ELR (cell line): ENCODE data around the gene BEST2.
"Not testable (repeated sequence)": the region's sequence is repeated elsewhere in the genome, so short reads cannot be mapped to it uniquely, and the experiment has no call there.

Source experiments
- DNase-seq: peaks from one replicate; pipeline ENCODE4 v3.0.0-alpha.2; 2015; ENCODE audit warnings: low read depth

Gene BEST2

GRCh38 chr19:12788042-12788681 is 36.6 kb downstream of the BEST2 start:
- DNase-seq = no peak

DNA sequence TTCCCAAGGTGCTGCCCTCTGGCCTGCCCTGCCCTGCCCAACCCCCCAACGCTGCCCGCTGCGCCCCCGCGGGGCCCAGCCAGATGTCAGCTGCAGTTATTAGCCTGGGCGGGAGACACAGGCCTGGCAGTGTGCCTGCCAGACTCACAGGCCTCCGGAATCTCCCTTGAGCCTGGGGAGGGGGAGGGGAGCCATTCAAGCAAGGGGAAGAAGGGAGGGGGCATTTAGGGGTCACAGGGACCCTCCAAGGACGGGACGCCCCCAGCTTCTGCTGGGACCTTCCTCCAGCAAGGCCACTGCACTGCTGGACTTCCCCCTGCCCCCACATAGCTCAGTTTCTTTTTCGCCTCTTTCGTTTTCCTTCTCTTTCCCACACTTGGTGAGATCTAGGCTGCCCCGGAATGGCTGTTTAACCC is 37.1 kb downstream of the BEST2 start:
- DNase-seq = peak; percentile 74

DNA sequence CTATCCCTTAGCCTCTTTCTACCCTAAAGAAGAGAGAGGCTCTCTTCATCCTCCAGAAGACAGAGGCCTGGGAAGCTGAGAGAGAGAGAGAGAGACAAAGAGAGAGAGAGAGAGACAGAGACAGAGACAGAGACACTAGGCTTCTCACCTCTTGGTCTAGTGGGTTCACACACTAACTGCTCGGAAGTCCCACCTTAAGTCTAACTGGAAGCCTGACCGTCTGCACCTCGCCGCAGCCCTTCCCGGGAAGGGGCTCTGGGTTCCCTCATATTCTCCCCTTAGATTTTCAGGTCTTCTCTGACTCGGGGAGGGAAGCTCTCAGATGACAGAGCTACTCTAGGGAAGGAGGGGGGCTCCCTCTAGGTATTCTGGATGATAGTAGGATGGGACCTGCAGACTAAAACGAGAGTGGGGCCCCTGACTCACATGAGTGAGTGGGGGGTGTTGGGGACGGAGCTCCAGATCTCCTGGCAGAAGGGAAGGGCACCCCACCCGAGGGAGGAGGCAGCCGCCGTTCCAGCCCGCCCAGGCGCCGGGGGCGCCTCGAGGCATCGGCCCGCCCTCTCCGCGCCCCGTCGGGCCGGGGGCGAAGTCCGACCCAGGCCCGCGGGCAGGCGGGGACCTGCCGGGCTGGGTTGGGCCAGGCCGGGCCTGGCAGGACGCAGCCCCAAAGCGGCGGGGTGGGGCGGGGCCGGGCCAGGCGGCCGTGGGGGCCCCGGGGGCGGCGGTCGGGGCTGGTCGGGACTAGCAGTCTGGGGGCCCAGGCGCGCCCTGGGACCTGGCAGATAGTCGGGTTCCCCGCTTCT is 37.7 kb downstream of the BEST2 start:
- peak; percentile 56 for DNase-seq

DNA sequence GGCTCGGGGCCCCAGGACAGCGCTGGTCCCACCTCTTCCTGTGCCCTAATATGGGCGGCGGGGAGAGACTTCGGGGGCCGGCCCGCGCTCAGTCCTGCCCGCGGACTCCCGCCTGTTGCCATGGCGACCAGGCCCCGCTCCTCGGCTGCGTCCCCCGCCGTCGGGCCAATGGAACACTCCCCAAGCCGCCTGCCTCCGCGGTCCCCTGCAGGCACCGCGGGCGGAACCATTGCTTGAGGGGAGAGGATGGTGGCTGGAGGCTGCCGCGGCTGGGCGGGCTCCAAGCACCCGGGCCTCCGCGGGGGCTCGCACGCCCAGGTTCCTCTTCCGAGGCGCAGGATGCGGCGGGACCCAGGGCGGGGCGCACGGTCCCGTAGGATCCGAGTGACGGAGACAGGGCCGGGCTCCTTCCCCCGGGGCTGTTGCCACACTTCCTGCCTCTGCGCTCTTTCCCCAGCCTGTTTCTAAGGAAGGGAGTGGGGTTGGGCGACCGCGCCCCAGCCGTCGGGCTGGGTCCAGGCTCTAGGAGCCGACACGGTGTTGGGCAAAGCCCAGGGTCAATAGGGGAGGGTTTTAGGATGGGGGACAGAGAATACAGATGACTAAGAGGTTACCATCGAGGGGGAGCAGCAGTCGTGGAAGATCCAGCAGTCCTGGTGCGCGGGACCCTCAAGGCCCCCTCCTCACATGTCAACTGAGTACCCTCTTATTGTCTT is 38.5 kb downstream of the BEST2 start:
- DNase-seq = peak; percentile 96

- DNase-seq = peak; percentile 27
These were observed 39.2 kb downstream of the BEST2 start for GRCh38 chr19:12790628-12791344.

GRCh38 chr19:12791345-12792050 is 39.9 kb downstream of the BEST2 start, which contains the start of gene JUNB:
JUNB (plus strand) TSS chr19:12791486; CDS start chr19:12791772, 286 bp downstream.
- DNase-seq = peak; percentile 97

- peak; percentile 79 for DNase-seq
These were observed 40.7 kb downstream of the BEST2 start for GRCh38 chr19:12792051-12792852.

DNA sequence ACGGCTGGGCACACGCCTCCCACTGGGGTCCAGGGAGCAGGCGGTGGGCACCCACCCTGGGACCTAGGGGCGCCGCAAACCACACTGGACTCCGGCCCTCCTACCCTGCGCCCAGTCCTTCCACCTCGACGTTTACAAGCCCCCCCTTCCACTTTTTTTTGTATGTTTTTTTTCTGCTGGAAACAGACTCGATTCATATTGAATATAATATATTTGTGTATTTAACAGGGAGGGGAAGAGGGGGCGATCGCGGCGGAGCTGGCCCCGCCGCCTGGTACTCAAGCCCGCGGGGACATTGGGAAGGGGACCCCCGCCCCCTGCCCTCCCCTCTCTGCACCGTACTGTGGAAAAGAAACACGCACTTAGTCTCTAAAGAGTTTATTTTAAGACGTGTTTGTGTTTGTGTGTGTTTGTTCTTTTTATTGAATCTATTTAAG is 41.3 kb downstream of the BEST2 start:
- DNase-seq = no peak

DNA sequence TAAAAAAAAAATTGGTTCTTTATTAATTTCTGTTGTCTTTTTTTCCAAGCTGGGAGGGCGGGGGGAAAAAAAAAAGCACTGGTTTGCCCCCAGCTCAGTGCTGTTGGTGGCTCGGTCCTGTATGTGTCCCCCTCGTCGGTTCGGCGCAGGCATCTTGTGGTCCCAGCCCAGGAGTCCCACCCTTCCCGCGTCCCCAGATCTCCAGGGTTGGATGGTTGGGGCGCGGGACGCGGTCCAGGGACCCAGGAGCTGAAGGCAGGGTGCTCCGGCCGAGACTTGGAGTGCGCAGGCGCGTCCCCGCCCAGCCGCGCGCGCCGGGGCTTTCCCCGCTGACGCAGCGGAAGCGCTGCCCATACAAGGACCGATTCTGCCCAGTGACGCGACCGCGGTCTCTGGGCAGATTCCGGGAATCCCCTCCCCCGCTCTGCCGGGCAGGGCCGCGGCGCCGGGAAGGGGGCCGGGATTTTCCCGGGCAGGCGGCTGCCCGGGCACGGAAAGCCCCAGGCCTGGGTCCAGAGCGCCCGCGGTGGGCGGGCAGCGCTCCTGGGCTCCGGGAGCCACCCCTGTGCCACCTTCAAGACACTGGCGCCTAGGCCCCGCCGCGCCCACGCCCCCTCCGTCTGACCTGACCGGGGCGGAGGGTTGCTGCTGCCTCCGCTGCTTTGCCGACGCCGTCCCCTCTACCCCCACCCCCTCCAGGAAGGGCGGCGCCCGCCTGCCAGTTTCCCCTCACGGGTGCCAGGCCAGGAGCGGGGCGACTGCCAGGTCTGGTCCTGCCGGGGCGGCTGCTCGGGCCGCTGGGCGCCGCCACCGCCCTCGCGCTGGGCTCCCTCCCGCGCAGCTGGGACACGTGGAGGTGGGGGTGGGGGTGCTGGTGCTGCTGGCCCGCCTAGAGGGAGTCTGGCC is 42.0 kb downstream of the BEST2 start:
- peak; percentile 93 for DNase-seq

- peak; percentile 13 for DNase-seq
These were observed 42.8 kb downstream of the BEST2 start for GRCh38 chr19:12794196-12794941.

DNA sequence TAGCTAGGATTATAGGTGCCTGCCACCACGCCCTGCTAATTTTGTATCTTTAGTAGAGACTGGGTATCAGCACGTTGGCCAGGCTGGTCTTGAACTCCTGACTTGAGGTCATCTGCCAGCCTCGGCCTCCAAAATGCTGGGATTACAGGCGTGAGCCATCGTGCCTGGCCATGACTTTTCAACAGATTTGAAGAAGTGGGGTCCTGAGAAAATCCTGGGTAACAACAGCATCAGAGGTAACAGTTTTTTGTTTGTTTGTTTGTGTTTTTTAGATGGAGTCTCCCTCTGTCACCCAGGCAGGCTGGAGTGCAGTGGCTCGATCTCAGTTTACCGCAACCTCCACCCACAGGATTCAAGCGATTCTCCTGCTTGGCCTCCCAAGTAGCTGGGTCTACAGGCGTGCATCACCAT is 43.4 kb downstream of the BEST2 start:
- no peak for DNase-seq

DNA sequence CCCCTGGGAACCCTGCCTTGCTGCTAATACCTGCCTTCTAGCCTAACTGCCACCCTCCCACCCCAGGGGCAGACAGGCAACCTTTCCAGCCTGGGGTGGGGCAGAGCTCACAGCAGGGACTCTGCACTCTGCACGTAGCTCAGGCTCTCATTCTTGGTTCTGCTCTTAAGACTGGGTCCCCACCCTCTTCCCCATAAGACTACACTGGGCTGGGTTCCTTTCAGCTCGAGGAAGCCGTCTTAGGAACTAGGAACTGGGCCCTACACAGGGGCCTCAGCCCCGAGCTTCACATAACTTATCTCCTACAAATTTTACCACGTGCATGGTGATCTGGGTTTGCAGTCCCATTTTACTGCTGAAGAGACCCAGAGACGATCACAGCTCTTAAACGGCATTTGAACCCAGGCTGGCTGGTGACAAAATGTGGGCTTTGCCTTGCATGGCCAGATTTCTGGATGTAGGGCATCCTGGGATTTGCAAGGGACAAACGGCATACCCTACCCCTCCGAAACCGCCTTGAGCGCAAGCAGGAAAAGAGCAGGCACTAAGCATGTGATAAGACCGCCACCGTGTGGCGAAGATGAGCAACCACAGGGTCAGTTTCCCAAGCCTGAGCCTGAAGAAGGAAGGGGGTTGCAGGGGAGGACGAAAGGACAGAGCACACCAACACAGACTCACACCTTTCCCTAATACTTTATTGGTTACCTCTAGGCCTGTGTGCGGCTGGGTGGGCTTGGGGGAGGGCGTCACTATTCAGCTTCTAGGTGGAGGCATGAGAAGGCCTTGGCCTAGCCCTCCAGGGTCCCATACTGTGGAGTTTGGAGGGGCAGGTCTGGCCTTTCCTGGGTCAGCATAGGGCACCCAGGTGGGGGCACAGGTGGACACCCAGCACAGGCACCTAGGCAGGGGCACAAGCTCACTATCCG is 44.8 kb downstream of the BEST2 start:
- peak; percentile 85 for DNase-seq

DNA sequence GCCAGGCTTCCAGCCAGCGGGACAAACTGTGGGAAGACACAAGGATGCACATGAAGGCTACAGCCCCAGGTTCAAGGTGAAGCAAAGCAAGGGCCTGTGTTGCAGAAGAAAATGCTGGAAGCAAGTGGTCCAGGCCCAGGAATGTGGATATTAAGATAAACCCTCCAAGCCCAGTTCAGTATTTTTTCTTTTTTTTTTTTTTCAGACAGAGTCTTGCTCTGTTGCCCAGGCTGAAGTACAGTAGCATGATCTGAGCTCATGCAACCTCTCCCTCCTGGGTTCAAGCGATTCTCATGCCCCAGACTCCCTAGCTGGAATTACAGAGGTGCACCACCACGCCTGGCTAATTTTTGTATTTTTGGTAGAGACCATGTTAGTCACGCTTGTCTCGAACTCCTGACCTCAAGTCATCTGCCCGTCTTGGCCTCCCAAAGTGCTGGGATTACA is 45.6 kb downstream of the BEST2 start:
- no peak for DNase-seq

DNA sequence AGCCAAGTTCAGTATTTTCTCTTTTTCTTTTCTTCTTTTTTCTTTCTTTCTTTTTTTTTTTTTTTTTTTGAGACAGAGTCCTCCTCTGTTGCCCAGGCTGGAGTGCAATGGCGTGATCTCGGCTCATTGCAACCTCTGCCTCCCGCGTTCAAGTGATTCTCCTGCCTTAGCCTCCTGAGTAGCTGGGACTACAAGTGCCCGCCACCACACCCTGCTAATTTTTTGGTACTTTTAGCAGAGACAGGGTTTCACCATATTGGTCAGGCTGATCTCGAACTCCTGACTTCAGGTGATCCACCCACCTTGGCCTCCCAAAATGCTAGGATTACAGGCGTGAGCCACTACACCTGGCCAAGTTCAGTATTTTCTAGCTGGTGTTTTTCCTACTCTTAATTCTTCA is 46.0 kb downstream of the BEST2 start:
- DNase-seq = not testable (repeated sequence)

DNA sequence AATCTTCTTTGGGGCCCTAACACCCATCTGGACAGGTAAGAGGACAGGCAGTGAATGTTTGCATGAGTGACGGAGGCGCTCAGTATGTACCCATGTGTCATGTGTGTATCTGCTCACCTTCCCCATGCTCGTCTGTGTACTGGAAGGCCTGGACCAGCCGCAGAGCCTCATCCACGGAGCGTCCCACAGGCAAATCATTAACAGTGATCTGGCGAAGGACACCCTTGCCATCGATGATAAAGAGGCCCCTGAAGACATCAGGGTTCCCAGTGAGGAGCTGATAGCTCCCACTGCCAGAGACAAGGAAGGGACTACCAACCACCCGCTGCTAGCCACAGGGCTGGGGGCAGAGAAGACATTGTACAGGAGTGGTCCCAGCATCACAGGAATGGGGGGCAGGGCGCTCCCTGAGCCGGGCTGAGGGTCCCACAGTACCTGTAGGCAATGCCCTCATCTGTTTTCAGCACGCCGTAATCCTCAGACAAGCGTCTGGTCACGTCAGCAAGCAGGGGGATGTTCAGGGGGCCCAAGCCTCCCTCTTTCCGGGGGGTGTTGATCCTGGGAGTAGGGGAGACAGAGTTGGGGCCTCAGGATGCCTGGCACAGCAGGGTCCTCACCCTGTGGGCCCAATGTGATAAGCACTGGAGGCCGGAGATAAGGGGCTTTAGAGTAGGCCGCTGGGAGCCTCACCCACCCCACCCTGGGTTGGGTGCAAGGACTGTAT is 48.3 kb downstream of the BEST2 start:
- no peak for DNase-seq

DNA sequence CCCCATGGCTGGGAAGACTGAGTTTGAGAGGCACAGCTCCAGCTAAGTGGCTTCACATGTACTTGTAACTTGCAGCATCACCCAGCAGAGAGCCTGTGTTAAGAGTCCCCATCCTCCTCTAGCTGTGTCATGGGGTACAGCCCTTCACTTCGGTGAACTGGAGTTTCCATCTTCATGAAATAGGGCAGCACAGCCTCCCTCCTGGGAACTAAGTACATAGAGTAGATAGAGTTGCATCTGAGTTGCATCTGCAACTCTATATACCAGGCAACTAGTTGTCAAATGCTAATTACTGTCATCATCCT is 48.8 kb downstream of the BEST2 start:
- no peak for DNase-seq

GRCh38 chr19:12800923-12801465 is 49.4 kb downstream of the BEST2 start:
- DNase-seq = peak; percentile 31
